Right atrium auricular region (tissue), 2 donors: ENCODE results near the gene CST5. TPM values are rescaled to one million over a fixed set of nuclear protein-coding genes. Genes with fewer than 3 reads are reported as not detected.

Experiments
- DNase-seq: peaks from one replicate; pipeline ENCODE4 v3.0.0-alpha.2; 2019; ENCODE audit warnings: low spot score
- H3K27ac ChIP-seq, 2 donors: fragments of 200-600 bp; sonication (generic); 1 replicate in 1 of 2; 2 replicates in 1 of 2; pipeline ENCODE4 v1.5.1; 2016 to 2019
- H3K27me3 ChIP-seq, 2 donors: fragments of 200-600 bp; sonication (generic); one replicate each; pipeline versions ENCODE4 v1.5.1 to v1.6.0; 2017 to 2019
- H3K36me3 ChIP-seq: fragments of 200-600 bp; sonication (generic); one replicate; pipeline ENCODE4 v1.5.1; 2016
- H3K4me1 ChIP-seq, 2 donors: fragments of 200-600 bp; sonication (generic); one replicate each; pipeline versions ENCODE4 v1.5.1 to v1.6.0; 2017 to 2019
- H3K4me3 ChIP-seq, 2 donors: fragments of 200-600 bp; sonication (generic); 1 replicate in 1 of 2; 2 replicates in 1 of 2; pipeline ENCODE4 v1.5.1; 2017 to 2019; ENCODE audit warnings: mild to moderate bottlenecking in 1 of 2, moderate library complexity in 1 of 2
- H3K9me3 ChIP-seq, 2 donors: fragments of 200-600 bp; sonication (generic); one replicate each; pipeline ENCODE4 v1.5.1; 2019
- total RNA-seq, 2 donors: library from RNA; depleted of rRNA; stranded (reverse); fragments of >200 nt; gene quantifications; one replicate each; pipeline ENCODE4 v1.1.0, GENCODE V29; 2016
- TF ChIP-seq, protein P1 (sequence below), 2 donors: fragments of 200-600 bp; sonication (generic); IDR thresholded peaks; one replicate each; pipeline ENCODE4 v1.5.1; 2019; ENCODE audit warnings: antibody characterized with exemption in 2 of 2

Gene CST5, protein sequence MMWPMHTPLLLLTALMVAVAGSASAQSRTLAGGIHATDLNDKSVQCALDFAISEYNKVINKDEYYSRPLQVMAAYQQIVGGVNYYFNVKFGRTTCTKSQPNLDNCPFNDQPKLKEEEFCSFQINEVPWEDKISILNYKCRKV
- total RNA-seq, result not detected

GRCh38 chr20:23879328-23879798, at the start of gene CST5:
Gene CST5 (minus strand): TSS chr20:23879748. CDS start chr20:23879676, 72 bp downstream.
- Histone ChIP-seq H3K27ac (no peak within 1 kb of the TSS), H3K36me3 (no peaks in the 10 kb centered on the region), H3K4me1 (no peaks in the 10 kb centered on the region), H3K9me3 (no peaks in the 10 kb centered on the region), H3K27me3 (no peaks in the 10 kb centered on the region), H3K4me3 (no peak within 1 kb of the TSS)
- TF ChIP-seq, protein P1, sequence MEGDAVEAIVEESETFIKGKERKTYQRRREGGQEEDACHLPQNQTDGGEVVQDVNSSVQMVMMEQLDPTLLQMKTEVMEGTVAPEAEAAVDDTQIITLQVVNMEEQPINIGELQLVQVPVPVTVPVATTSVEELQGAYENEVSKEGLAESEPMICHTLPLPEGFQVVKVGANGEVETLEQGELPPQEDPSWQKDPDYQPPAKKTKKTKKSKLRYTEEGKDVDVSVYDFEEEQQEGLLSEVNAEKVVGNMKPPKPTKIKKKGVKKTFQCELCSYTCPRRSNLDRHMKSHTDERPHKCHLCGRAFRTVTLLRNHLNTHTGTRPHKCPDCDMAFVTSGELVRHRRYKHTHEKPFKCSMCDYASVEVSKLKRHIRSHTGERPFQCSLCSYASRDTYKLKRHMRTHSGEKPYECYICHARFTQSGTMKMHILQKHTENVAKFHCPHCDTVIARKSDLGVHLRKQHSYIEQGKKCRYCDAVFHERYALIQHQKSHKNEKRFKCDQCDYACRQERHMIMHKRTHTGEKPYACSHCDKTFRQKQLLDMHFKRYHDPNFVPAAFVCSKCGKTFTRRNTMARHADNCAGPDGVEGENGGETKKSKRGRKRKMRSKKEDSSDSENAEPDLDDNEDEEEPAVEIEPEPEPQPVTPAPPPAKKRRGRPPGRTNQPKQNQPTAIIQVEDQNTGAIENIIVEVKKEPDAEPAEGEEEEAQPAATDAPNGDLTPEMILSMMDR (IDR thresholded peaks at IDR 0.05), result no peak
- no peak for DNase-seq

- DNase-seq, result no peak
- no peak overlapping the region for H3K27ac ChIP-seq
Observed at GRCh38 chr20:23928788-23929187, 49.2 kb upstream of the CST5 start.

GRCh38 chr20:23928353-23928752, 48.8 kb upstream of the CST5 start:
- Histone ChIP-seq H3K27ac (no peak overlapping the region), H3K4me1 (no peaks in the 10 kb centered on the region), H3K4me3 (no peak overlapping the region), H3K36me3 (no peaks in the 10 kb centered on the region), H3K27me3 (no peaks in the 10 kb centered on the region), H3K9me3 (no peaks in the 10 kb centered on the region)
- TF ChIP-seq, protein P1 (IDR thresholded peaks at IDR 0.05), result no peak
- no peak for DNase-seq

More at GRCh38 chr20:23928788-23929187, 49.2 kb upstream of the CST5 start:
- no peaks in the 10 kb centered on the region for H3K27me3 ChIP-seq
- H3K4me1 ChIP-seq, result no peaks in the 10 kb centered on the region
- H3K36me3 ChIP-seq, result no peaks in the 10 kb centered on the region
- no peak overlapping the region for H3K4me3 ChIP-seq
- H3K9me3 ChIP-seq, result no peaks in the 10 kb centered on the region
- TF ChIP-seq, protein P1 (IDR thresholded peaks at IDR 0.05), result no peak

- Histone ChIP-seq H3K27ac (no peak overlapping the region), H3K36me3 (no peaks in the 10 kb centered on the region), H3K4me3 (no peak overlapping the region), H3K9me3 (no peaks in the 10 kb centered on the region), H3K4me1 (no peaks in the 10 kb centered on the region), H3K27me3 (no peaks in the 10 kb centered on the region)
- no peak for DNase-seq
- TF ChIP-seq, protein P1 (IDR thresholded peaks at IDR 0.05), result no peak
Observed at GRCh38 chr20:23926944-23927872, 47.7 kb upstream of the CST5 start.

DNA sequence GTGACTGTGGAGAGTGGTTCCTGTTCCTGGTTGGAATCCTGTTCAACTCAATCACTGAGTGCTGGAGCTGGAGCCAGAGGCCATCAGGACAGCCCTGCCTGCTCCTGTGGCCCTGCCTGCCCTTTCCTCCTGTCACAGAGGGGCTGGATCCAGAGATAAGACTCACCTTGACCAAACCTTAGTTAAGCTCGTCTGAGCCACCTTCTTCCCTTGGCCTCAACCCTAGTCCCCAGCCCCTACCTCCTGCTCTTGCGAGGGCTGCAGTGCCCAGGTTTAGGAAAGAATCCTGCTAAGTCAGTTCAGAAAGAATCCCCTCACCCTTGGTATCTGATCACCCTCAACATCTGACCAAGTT, 47.0 kb upstream of the CST5 start:
- no peaks in the 10 kb centered on the region for H3K27me3 ChIP-seq
- no peak overlapping the region for H3K4me3 ChIP-seq
- H3K27ac ChIP-seq, result no peak overlapping the region
- no peak for DNase-seq
- no peaks in the 10 kb centered on the region for H3K36me3 ChIP-seq
- TF ChIP-seq, protein P1 (IDR thresholded peaks at IDR 0.05), result no peak
- no peaks in the 10 kb centered on the region for H3K9me3 ChIP-seq
- no peaks in the 10 kb centered on the region for H3K4me1 ChIP-seq
